ENCODE measurements around the gene HTR3B. TPM values are rescaled to one million over a fixed set of nuclear protein-coding genes. Genes with fewer than 3 reads are reported as not detected.

The HTR3B gene
- total RNA-seq, 2 donors from 2014 or later: not detected

GRCh38 chr11:113974741-113975470 lies 70.3 kb downstream of the HTR3B start, which contains the start of gene HTR3A:
Gene HTR3A (plus strand): TSS chr11:113975108. CDS start chr11:113975326, 218 bp downstream.
- no peaks in the 10 kb centered on the region for H3K9me3 ChIP-seq (ENCODE audit: control insufficient read depth, low read length)
- peaks cover 9% of the 10 kb centered on the region for H3K27me3 ChIP-seq (ENCODE audit: control insufficient read depth, insufficient read depth, low read length, poor library complexity, severe bottlenecking)
- H3K27ac ChIP-seq (ENCODE audit: low read depth, low read length): no peak within 1 kb of the TSS
- H3K4me1 Mint-ChIP-seq: peaks cover 10% of the 10 kb centered on the region
- no peaks in the 10 kb centered on the region for H3K9me3 Mint-ChIP-seq
- no peaks in the 10 kb centered on the region for H3K36me3 ChIP-seq (ENCODE audit: control insufficient read depth, insufficient read depth, low read length)
- no peaks in the 10 kb centered on the region for H3K36me3 Mint-ChIP-seq (ENCODE audit: low read depth)
- peak within 1 kb of the TSS; percentile 49 for H3K4me3 ChIP-seq (ENCODE audit: low read length)
- peak within 1 kb of the TSS; percentile 34 for H3K4me3 Mint-ChIP-seq
- H3K9ac ChIP-seq (ENCODE audit: extremely low read depth, low read length, poor library complexity, severe bottlenecking): no peak within 1 kb of the TSS
- no peak within 1 kb of the TSS for H3K27ac Mint-ChIP-seq
- no peaks in the 10 kb centered on the region for H3K4me1 ChIP-seq (ENCODE audit: control insufficient read depth, insufficient read depth, low read length)
- H3K27me3 Mint-ChIP-seq (ENCODE audit: insufficient read depth): peaks cover 15% of the 10 kb centered on the region
- DNase-seq: peak; percentile 91
- peak; percentile 53 for TF ChIP-seq CTCF (conservative IDR thresholded peaks at IDR 0.05)
- 25 to 37% methylated on average over 9 to 12 of the region's 12 CpGs for WGBS, 2 experiments (ENCODE audit: insufficient coverage in 1 of 2, insufficient read length in 1 of 2)

GRCh38 chr11:113977071-113977490 lies 72.5 kb downstream of the HTR3B start:
- peaks cover 9% of the 10 kb centered on the region for H3K27me3 ChIP-seq (ENCODE audit: control insufficient read depth, insufficient read depth, low read length, poor library complexity, severe bottlenecking)
- H3K9me3 ChIP-seq (ENCODE audit: control insufficient read depth, low read length): no peaks in the 10 kb centered on the region
- no peaks in the 10 kb centered on the region for H3K36me3 Mint-ChIP-seq (ENCODE audit: low read depth)
- DNase-seq: no peak
- H3K4me1 Mint-ChIP-seq: peaks cover 10% of the 10 kb centered on the region
- no peaks in the 10 kb centered on the region for H3K4me1 ChIP-seq (ENCODE audit: control insufficient read depth, insufficient read depth, low read length)
- peaks cover 17% of the 10 kb centered on the region for H3K27me3 Mint-ChIP-seq (ENCODE audit: insufficient read depth)
- no peak overlapping the region for H3K9ac ChIP-seq (ENCODE audit: extremely low read depth, low read length, poor library complexity, severe bottlenecking)
- H3K4me3 ChIP-seq (ENCODE audit: low read length): no peak overlapping the region
- no peaks in the 10 kb centered on the region for H3K9me3 Mint-ChIP-seq
- H3K27ac ChIP-seq (ENCODE audit: low read depth, low read length): no peak overlapping the region
- no peak overlapping the region for H3K4me3 Mint-ChIP-seq
- WGBS, 2 experiments (ENCODE audit: insufficient coverage in 1 of 2, insufficient read length in 1 of 2): 94% methylated on average over 3 of the region's 4 CpGs
- no peaks in the 10 kb centered on the region for H3K36me3 ChIP-seq (ENCODE audit: control insufficient read depth, insufficient read depth, low read length)
- no peak for TF ChIP-seq CTCF (conservative IDR thresholded peaks at IDR 0.05)
- no peak overlapping the region for H3K27ac Mint-ChIP-seq

GRCh38 chr11:113977701-113978100 lies 73.1 kb downstream of the HTR3B start:
- no peak overlapping the region for H3K4me3 ChIP-seq (ENCODE audit: low read length)
- H3K9me3 ChIP-seq (ENCODE audit: control insufficient read depth, low read length): no peaks in the 10 kb centered on the region
- H3K4me1 ChIP-seq (ENCODE audit: control insufficient read depth, insufficient read depth, low read length): no peaks in the 10 kb centered on the region
- no peaks in the 10 kb centered on the region for H3K9me3 Mint-ChIP-seq
- no peak overlapping the region for H3K27ac ChIP-seq (ENCODE audit: low read depth, low read length)
- DNase-seq: no peak
- H3K4me3 Mint-ChIP-seq: no peak overlapping the region
- 92 to 95% methylated on average over 11 of the region's 11 CpGs for WGBS, 2 experiments (ENCODE audit: insufficient coverage in 1 of 2, insufficient read length in 1 of 2)
- H3K4me1 Mint-ChIP-seq: peaks cover 10% of the 10 kb centered on the region
- no peak for TF ChIP-seq CTCF (conservative IDR thresholded peaks at IDR 0.05)
- H3K27me3 Mint-ChIP-seq (ENCODE audit: insufficient read depth): peaks cover 17% of the 10 kb centered on the region
- no peak overlapping the region for H3K27ac Mint-ChIP-seq
- peaks cover 9% of the 10 kb centered on the region for H3K27me3 ChIP-seq (ENCODE audit: control insufficient read depth, insufficient read depth, low read length, poor library complexity, severe bottlenecking)
- H3K9ac ChIP-seq (ENCODE audit: extremely low read depth, low read length, poor library complexity, severe bottlenecking): no peak overlapping the region
- no peaks in the 10 kb centered on the region for H3K36me3 Mint-ChIP-seq (ENCODE audit: low read depth)
- no peaks in the 10 kb centered on the region for H3K36me3 ChIP-seq (ENCODE audit: control insufficient read depth, insufficient read depth, low read length)

Measured in endodermal cell (in vitro differentiated cells).